ENCODE data around the gene B3GAT1.

Gene B3GAT1

GRCh38 chr11:134341805-134342571 lies 70.1 kb downstream of the B3GAT1 start:
- no peak for TF ChIP-seq CTCF (conservative IDR thresholded peaks at IDR 0.05)

GRCh38 chr11:134340354-134340964 lies 71.6 kb downstream of the B3GAT1 start:
- no peak overlapping the region for H3K27ac ChIP-seq
- TF ChIP-seq CTCF (conservative IDR thresholded peaks at IDR 0.05), result no peak

More at GRCh38 chr11:134341805-134342571, 70.1 kb downstream of the B3GAT1 start:
- no peak overlapping the region for H3K27ac ChIP-seq

DNA sequence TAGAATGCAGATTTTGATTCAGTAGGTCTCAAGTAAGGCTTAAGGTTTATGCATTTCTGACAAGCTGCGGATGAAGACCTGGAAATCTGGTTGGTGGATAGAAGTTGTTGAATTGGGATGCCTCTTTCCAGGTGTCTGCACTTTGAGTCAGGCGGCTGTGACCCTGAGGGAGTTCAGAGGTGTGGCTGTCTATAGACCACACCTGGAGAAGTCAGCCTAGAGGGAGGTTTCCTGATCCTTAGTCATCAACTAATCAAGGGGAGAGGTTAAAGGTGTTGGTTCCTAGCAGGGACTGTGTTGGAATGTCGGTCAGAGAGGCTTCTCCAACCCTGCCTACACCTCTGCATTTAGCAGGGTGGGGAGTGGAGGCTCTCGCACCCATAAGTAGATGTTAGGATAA lies 72.3 kb downstream of the B3GAT1 start:
- TF ChIP-seq CTCF (conservative IDR thresholded peaks at IDR 0.05), result no peak
- H3K27ac ChIP-seq, result no peak overlapping the region

- no peak overlapping the region for H3K27ac ChIP-seq
- TF ChIP-seq CTCF (conservative IDR thresholded peaks at IDR 0.05), result no peak
These were observed 73.4 kb downstream of the B3GAT1 start for GRCh38 chr11:134338654-134339053.

- TF ChIP-seq CTCF (conservative IDR thresholded peaks at IDR 0.05), result no peak
- H3K27ac ChIP-seq, result no peak overlapping the region
These were observed 74.0 kb downstream of the B3GAT1 start for GRCh38 chr11:134338068-134338467.

DNA sequence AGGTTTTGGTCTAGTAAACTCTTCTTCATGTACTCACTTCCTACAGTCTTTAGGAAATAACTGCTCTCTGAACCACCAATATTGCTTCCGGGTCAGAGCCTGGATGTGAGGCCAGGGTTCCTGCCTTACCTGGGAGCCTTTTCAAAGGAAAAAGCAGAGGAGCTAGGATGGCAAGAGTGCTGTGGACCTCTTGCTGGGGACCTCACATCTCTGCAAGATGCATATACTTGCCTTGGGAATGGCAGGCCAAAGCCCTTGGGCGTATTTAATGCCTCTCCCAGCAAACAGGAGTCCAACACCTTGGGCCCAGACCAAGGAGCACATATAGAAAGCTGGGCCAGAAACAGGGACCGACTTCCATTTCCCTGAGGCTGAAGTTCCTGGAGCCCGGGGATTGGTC lies 75.0 kb downstream of the B3GAT1 start:
- no peak overlapping the region for H3K27ac ChIP-seq
- TF ChIP-seq CTCF (conservative IDR thresholded peaks at IDR 0.05), result no peak

DNA sequence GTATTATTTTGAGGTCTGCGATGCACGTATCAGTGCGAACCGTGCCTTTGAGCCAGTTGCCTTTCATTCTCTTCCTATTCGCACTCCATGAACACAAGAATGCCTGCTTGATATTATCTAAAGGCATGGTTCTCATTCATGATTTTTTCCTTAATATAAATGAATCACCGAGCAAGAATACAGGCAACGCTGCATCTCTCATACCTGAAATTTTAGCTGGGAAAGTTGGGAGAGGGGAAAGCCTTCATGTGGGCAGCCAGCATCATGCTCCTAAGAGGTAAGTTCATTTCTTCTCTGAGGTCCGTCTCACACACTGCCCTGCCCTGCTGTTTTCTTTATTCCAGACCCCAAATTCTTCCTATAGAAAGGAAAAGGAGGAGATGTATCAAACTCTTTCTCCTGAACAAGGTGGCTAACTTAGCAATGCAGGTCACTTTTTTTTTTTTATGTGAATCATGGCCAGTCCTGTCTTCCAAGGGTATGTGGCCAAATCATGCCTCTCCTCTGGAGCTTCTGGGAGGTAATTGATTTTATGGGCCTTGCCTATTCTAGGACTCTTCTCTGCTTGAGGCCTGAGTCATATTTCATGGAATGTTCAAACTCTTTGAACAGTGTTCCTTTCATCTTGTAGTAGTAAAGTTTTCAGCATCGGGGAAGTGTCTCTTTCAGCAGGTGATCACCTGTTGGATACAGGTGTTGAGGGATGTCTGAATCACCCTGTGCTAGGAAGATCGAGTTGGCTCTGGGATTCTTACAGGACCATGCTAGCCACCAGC lies 77.1 kb downstream of the B3GAT1 start:
- TF ChIP-seq CTCF (conservative IDR thresholded peaks at IDR 0.05), result no peak
- H3K27ac ChIP-seq, result no peak overlapping the region

Data from VCaP (cell line).